ENCODE measurements around the gene VPS39. TPM values are rescaled to one million over a fixed set of nuclear protein-coding genes. Genes with fewer than 3 reads are reported as not detected.

Gene VPS39
- total RNA-seq, 1 experiment from 2014 or later: 27.6 TPM

DNA sequence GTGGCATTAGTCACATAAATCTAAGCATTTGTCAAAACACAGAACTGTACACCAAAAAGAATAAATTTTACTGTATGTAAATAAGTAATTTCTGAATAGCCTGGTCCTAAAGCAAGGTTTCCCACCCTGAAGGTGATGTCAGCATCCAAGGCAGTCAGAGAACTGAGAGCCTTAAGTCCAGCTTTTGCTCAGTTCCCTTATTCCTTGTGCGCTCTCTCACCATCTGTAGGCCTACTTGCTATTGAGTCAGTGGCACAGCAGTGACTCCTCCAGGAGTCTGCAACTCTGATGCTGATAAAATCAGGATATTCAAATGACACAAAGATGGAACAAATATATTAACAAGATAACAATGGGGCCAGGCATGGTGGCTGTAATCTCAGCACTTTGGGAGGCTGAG, 22.3 kb downstream of the VPS39 start:
- no peaks in the 10 kb centered on the region for H3K4me1 ChIP-seq (replicated peaks)
- no peak overlapping the region for H3K4me3 ChIP-seq
- H3K9me3 ChIP-seq (replicated peaks): no peaks in the 10 kb centered on the region
- no peak overlapping the region for H3K27ac ChIP-seq
- DNase-seq (ENCODE audit: low read depth in 1 of 2, low spot score in 2 of 2): no peak
- H3K36me3 ChIP-seq: peaks cover 71% of the 10 kb centered on the region
- no peaks in the 10 kb centered on the region for H3K27me3 ChIP-seq (replicated peaks)

DNA sequence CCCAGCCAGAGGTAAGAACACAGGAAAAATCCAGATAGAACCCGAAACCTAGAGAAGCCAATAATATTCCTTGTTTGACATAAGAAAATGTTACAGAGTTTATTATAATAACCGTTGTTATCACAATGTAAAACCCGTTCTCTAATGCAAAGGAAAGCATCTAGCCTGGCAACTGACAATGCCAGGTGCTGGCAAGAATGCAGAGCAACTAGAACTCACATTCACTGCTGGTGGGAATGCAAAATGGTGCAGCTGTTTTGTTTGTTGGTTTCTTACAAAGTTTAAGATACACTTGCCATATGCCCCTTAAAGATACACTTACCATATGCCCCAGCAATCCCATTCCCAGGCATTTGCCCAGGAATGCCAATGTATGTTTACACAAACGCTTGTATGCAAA, 23.4 kb downstream of the VPS39 start:
- H3K4me1 ChIP-seq (replicated peaks): no peaks in the 10 kb centered on the region
- no peak overlapping the region for H3K4me3 ChIP-seq
- H3K9me3 ChIP-seq (replicated peaks): no peaks in the 10 kb centered on the region
- no peaks in the 10 kb centered on the region for H3K27me3 ChIP-seq (replicated peaks)
- peaks cover 72% of the 10 kb centered on the region for H3K36me3 ChIP-seq
- DNase-seq (ENCODE audit: low read depth in 1 of 2, low spot score in 2 of 2): no peak
- H3K27ac ChIP-seq: no peak overlapping the region

DNA sequence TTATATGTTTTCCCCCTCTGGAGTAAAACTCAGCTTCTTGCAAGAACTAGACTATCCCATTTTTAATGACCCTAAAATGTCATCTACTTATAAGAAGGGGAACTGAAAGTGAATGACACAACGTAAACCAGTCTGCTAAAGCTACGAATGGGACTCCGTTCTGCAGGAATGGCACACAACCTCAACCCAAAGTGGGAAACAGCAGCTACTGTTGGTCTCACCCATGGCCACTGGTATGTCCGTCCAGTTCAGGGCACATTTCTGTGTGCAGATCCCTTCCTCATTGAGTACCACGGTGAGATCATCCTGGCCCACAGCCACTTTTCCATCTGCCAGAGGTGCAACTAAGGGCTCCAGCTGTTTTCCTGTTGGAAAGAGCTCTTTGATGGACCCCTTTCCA, 23.8 kb downstream of the VPS39 start:
- Histone ChIP-seq H3K4me3 (no peak overlapping the region), H3K36me3 (peaks cover 74% of the 10 kb centered on the region), H3K4me1 (replicated peaks) (no peaks in the 10 kb centered on the region), H3K27me3 (replicated peaks) (no peaks in the 10 kb centered on the region), H3K27ac (no peak overlapping the region), H3K9me3 (replicated peaks) (no peaks in the 10 kb centered on the region)
- DNase-seq (ENCODE audit: low read depth in 1 of 2, low spot score in 2 of 2): no peak

DNA sequence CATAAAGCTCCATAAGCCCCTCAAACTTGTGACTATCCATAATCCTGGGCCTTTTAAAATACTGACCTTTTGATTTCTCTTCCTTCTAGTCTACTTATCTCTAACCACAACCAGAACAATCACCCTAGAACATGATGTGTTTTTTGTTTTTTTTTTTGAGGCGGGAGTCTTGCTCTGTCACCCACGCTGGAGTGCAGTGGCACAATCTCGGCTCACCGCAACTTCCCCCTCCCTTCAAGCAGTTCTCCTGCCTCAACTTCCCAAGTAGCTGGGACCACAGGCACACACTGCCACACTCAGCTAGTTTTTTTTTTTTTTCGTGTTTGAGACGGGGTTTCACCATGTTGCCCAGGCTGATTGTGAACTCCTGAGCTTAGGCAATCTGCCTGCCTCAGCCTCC, 25.1 kb downstream of the VPS39 start:
- Histone ChIP-seq H3K4me3 (no peak overlapping the region), H3K9me3 (replicated peaks) (no peaks in the 10 kb centered on the region), H3K27ac (no peak overlapping the region), H3K4me1 (replicated peaks) (no peaks in the 10 kb centered on the region), H3K27me3 (replicated peaks) (no peaks in the 10 kb centered on the region), H3K36me3 (peaks cover 73% of the 10 kb centered on the region)
- DNase-seq (ENCODE audit: low read depth in 1 of 2, low spot score in 2 of 2): no peak

DNA sequence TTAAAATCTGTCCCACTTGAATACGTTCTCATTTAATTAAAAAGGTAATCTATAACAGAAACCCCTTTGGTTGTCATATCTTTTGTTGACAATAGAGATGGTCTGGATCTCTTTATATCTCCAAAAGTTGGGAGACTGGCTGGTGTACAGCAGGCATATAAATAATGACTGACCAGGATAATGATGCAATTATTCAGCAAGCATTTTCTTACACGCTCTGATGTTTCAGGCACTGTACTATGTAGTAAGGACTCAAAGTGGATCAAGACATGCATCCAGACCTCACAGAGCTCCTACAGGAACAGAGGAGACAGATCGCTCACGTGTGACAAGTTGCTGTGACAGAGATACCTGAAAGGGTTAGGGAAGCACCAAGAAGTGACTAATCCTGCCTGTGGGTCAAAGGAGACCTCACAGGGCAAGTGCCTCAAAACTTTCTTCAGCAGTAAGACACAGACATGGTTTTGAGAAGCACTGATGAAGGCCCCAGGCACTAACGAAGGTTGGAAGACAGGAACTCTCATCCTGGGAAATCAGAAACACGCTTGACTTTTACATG, 25.7 kb downstream of the VPS39 start:
- no peak overlapping the region for H3K27ac ChIP-seq
- no peaks in the 10 kb centered on the region for H3K9me3 ChIP-seq (replicated peaks)
- H3K4me3 ChIP-seq: no peak overlapping the region
- no peaks in the 10 kb centered on the region for H3K27me3 ChIP-seq (replicated peaks)
- H3K4me1 ChIP-seq (replicated peaks): no peaks in the 10 kb centered on the region
- DNase-seq (ENCODE audit: low read depth in 1 of 2, low spot score in 2 of 2): no peak
- peaks cover 74% of the 10 kb centered on the region for H3K36me3 ChIP-seq

DNA sequence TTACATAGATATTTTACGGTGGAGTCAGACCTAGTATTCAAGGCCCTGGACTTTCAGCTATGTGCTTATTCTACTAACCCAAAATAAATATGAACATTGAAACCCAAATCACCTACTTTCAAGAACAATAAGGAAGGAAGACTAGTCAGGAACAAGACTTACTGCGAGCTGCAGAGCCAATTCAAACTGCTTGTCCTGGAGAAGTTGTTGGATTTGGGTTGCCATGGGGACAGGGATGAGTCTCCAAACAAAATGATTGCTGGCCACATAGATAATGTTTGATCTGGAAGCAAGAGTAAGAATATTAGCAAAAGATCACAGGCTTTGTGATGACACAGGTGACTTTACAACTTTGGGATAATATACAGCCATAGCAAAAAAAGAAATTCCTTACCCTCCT, 30.0 kb downstream of the VPS39 start:
- Histone ChIP-seq H3K4me3 (no peak overlapping the region), H3K9me3 (replicated peaks) (no peaks in the 10 kb centered on the region), H3K36me3 (peaks cover 65% of the 10 kb centered on the region), H3K27ac (no peak overlapping the region), H3K27me3 (replicated peaks) (no peaks in the 10 kb centered on the region), H3K4me1 (replicated peaks) (no peaks in the 10 kb centered on the region)
- DNase-seq (ENCODE audit: low read depth in 1 of 2, low spot score in 2 of 2): no peak

DNA sequence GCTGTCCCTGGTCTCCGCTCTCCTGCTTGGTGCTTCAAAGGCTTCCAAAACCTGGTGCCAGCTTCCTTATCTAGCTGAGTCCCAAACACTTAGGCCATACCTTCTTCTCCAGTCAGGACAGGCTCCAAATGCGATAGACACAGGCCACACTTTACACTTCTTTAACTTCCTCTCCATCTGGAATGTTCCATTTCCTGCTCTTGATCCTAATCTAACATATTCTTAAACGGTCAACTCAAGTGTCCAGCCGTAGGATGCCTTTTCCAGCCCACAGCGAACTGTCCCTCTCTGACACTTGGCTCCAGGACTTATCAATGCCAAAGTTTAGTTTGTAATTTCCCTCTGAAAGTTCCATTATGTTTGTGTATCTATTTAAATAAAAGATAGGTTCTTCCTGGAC, 32.4 kb downstream of the VPS39 start:
- Histone ChIP-seq H3K4me3 (no peak overlapping the region), H3K9me3 (replicated peaks) (no peaks in the 10 kb centered on the region), H3K36me3 (peaks cover 76% of the 10 kb centered on the region), H3K27ac (no peak overlapping the region), H3K4me1 (replicated peaks) (no peaks in the 10 kb centered on the region), H3K27me3 (replicated peaks) (no peaks in the 10 kb centered on the region)
- DNase-seq (ENCODE audit: low read depth in 1 of 2, low spot score in 2 of 2): no peak

DNA sequence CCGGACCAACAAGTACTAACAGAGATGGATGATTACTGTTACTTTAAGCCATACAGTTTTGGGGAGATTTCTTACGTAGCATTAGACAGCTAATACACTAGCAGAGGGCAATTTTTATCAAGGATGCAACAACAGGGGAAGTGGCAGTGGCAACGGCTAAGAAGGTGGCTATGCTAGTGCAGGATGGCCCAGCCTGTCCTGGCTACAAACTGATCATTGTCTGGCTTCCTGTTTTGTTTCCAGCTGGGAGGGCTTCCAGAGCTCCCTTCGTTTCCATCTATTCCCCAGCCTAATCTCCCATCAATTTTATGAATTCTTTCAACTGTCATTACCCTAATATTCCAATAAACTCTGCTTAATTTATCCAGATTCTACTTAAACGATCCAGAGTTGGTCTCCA, 35.6 kb downstream of the VPS39 start:
- DNase-seq (ENCODE audit: low read depth in 1 of 2, low spot score in 2 of 2): no peak
- Histone ChIP-seq H3K9me3 (replicated peaks) (no peaks in the 10 kb centered on the region), H3K27me3 (replicated peaks) (no peaks in the 10 kb centered on the region), H3K36me3 (peaks cover 72% of the 10 kb centered on the region), H3K4me3 (no peak overlapping the region), H3K4me1 (replicated peaks) (no peaks in the 10 kb centered on the region), H3K27ac (no peak overlapping the region)

DNA sequence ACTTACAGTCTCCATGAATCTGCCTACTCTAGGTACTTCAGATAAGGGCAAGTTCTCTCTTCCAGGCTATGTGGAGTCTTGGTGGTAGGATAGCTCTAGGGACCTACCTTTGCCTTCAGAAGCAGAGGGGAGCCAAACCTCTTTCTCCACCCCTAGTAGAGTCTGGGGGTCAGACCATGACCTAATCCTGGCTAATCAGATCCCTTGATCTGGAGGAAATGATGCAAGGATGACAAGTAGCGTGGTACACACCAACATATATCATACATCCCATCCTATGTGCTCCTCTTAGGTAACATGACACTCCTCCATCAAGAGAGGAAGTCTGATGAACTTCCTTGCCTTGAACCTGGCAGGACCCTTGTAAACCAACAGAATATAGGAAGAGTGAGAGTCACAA, 36.3 kb downstream of the VPS39 start:
- no peaks in the 10 kb centered on the region for H3K27me3 ChIP-seq (replicated peaks)
- H3K9me3 ChIP-seq (replicated peaks): no peaks in the 10 kb centered on the region
- peaks cover 74% of the 10 kb centered on the region for H3K36me3 ChIP-seq
- H3K4me1 ChIP-seq (replicated peaks): no peaks in the 10 kb centered on the region
- DNase-seq (ENCODE audit: low read depth in 1 of 2, low spot score in 2 of 2): no peak
- no peak overlapping the region for H3K27ac ChIP-seq
- no peak overlapping the region for H3K4me3 ChIP-seq

DNA sequence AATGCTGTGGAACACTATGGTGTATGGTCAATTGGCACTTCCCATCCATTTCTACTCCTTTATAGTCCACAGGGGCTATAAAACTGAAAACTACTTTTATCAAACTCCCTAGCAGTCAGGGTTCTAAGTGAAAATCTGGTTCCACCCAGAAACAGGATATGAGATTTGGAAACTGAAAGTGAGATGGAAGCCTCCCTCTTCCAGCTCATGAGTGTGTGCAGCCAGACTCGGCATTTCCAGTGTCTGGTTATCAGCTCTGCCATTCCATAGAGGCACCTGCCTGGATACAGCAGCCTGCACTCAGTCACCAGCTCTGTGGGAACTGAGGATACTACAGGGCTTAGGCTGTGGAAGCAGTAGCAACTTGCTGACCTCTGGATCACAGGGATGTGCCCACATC, 37.0 kb downstream of the VPS39 start:
- peaks cover 81% of the 10 kb centered on the region for H3K36me3 ChIP-seq
- no peaks in the 10 kb centered on the region for H3K9me3 ChIP-seq (replicated peaks)
- H3K27ac ChIP-seq: no peak overlapping the region
- no peak overlapping the region for H3K4me3 ChIP-seq
- H3K4me1 ChIP-seq (replicated peaks): no peaks in the 10 kb centered on the region
- no peak for DNase-seq (ENCODE audit: low read depth in 1 of 2, low spot score in 2 of 2)
- H3K27me3 ChIP-seq (replicated peaks): no peaks in the 10 kb centered on the region

DNA sequence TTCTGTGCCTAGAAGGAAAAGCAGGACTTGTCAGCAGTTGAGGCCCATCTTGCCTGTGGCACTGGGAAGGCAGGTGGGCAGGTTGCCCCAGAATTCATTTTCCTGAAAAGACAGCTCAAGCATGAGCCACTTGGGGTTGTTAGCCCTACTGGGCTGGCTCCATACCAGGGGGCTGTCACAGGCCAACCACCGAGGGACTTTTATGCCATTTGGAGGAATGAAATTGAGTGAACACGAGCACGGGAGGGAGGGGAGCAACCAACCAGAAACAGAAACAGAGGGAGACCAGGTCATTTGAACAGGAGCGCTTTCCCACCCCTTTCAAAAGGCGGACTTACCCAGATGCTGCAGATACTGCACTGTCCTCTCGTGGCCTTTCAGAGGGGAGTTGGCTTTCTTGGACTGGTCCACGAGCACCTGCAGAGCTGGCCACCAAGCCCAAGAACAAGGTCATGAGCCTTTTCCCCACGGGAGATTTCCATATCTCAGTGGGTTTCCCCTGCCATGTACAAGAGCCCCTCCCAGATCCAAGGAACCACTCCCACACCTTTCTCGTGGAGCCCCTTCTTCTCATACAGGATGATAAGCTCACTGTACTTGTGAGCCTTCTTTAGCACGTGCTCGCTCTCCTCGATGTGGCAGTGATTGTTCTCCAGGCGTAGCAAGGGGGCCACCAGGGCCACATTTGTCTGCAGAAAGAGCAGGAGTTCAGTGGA, 41.7 kb downstream of the VPS39 start:
- no peak for DNase-seq (ENCODE audit: low read depth in 1 of 2, low spot score in 2 of 2)
- H3K9me3 ChIP-seq (replicated peaks): no peaks in the 10 kb centered on the region
- no peaks in the 10 kb centered on the region for H3K27me3 ChIP-seq (replicated peaks)
- no peak overlapping the region for H3K27ac ChIP-seq
- no peak overlapping the region for H3K4me3 ChIP-seq
- peaks cover 87% of the 10 kb centered on the region for H3K36me3 ChIP-seq
- H3K4me1 ChIP-seq (replicated peaks): no peaks in the 10 kb centered on the region

DNA sequence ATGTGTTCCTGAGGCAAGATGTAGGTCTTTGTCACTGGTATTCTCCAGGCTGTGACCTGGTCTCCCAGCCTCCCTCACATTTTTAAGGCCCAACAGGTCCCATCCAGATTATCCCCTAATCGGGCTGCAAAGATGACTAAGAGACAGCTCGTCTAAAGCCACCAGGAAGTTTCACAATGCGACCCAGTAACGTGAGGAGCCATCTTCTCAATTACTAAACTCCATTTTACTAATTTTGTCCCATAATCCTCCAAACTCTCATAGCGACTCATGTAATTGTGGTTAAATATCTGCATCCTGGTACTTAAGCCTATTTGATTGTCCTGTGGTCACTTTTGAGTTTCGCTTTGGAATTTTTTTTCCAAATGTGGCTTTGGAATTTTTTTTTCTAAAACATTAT, 43.0 kb downstream of the VPS39 start:
- Histone ChIP-seq H3K27ac (no peak overlapping the region), H3K4me3 (no peak overlapping the region), H3K36me3 (peaks cover 89% of the 10 kb centered on the region), H3K9me3 (replicated peaks) (no peaks in the 10 kb centered on the region), H3K4me1 (replicated peaks) (no peaks in the 10 kb centered on the region), H3K27me3 (replicated peaks) (no peaks in the 10 kb centered on the region)
- no peak for DNase-seq (ENCODE audit: low read depth in 1 of 2, low spot score in 2 of 2)

DNA sequence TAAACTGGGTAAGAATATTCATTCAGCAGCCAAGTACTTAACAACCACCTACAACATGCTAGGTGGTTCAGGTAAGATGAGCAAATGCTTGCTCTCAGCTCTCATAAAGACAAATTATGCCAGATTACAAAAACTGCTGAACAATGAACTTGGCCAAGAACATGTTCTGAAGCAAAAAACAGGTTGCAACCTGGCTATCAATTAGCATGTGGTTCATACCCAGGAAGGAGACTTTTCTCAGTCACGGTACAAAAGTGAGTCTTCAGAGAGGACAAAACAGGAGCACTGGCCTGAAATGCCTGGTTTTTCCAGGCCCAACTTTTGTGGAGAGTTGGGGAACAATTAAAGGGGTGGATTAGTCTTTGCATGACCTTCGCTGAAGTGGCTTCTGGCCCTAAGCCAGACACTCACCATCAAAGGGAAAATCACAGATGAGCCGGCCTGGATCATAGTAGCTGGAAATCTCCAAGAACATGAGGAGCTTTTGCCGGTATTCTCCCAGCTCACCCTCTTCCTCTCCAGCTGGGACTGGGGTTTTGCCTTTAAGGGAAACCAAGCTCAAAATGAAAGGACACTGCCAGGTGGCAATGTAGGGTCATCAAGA, 44.1 kb downstream of the VPS39 start:
- DNase-seq (ENCODE audit: low read depth in 1 of 2, low spot score in 2 of 2): no peak
- Histone ChIP-seq H3K9me3 (replicated peaks) (no peaks in the 10 kb centered on the region), H3K27ac (no peak overlapping the region), H3K4me1 (replicated peaks) (no peaks in the 10 kb centered on the region; the same call in 1 of the 2 replicates), H3K36me3 (peaks cover 95% of the 10 kb centered on the region), H3K27me3 (replicated peaks) (no peaks in the 10 kb centered on the region), H3K4me3 (no peak overlapping the region)

DNA sequence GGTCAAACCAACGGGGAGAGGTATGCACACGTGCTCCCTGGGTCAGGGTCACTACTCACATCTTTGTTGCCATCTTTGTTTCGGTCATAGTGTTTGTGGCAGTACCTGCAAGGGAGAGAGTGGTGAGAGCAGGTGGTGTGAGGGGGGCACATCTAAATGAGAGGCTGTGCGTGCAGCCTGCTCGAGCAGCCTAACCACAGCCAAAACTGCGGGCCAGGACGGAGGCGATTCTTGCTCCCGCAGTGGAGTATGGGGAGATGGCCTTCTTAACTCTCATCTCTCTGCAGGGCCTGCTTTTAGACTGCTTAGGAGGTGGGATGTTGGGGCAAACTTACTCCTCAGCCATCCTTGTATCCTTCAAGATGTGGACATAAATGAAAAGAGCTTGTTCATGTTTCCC, 44.8 kb downstream of the VPS39 start:
- H3K9me3 ChIP-seq (replicated peaks): no peaks in the 10 kb centered on the region

More for the DNA sequence above, 44.8 kb downstream of the VPS39 start:
- DNase-seq (ENCODE audit: low read depth in 1 of 2, low spot score in 2 of 2): no peak
- Histone ChIP-seq H3K36me3 (peaks cover 93% of the 10 kb centered on the region), H3K27me3 (replicated peaks) (no peaks in the 10 kb centered on the region), H3K4me3 (no peak overlapping the region), H3K27ac (no peak overlapping the region), H3K4me1 (replicated peaks) (peaks cover 7% of the 10 kb centered on the region)

Measured in SJSA1 (cell line).